Activated CD8-positive, alpha-beta memory T cell treated with anti-CD3 and anti-CD28 coated beads for 24 hours (primary cell): ENCODE results near the gene LRRC3C.

ENCODE experiments used
- DNase-seq: peaks from one replicate; pipeline ENCODE4 v3.0.0-alpha.2; 2020

LRRC3C gene

DNA sequence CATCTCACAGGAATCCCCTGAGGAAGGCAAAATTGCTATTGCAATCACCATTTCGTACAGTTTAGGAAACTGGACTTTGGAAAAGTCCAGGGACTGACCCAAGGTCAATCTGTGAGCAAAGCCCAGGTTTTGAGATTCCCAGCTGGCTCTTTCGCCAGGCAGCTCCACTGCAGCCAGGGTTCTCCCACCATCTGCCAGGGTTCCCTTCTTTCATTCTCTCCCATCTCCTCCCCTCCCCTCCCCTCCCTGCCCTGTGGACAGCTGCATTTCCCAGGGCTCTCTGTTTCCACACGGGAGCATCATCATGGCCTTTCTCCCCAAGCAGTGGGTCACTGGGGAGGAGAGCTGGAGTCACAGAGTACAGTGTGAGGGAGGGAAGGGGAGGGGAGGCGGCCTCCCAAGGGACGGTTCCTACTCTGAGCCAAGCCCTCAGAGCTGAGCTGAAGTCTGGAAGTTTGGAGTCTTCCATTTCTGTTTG is 23.4 kb downstream of the LRRC3C start:
- DNase-seq, result no peak

GRCh38 chr17:39951924-39952679 is 24.6 kb downstream of the LRRC3C start:
- DNase-seq, result no peak

GRCh38 chr17:39952680-39953470 is 25.3 kb downstream of the LRRC3C start:
- DNase-seq, result peak; percentile 90

- DNase-seq, result no peak
Observed at GRCh38 chr17:39953471-39953888, 25.9 kb downstream of the LRRC3C start.

- DNase-seq, result no peak
Observed at GRCh38 chr17:39954876-39955275, 27.3 kb downstream of the LRRC3C start.

- DNase-seq, result no peak
Observed at GRCh38 chr17:39955726-39956225, 28.2 kb downstream of the LRRC3C start.

- no peak for DNase-seq
Observed at GRCh38 chr17:39960524-39961041, 33.1 kb downstream of the LRRC3C start.

GRCh38 chr17:39962642-39963220 is 35.2 kb downstream of the LRRC3C start, which contains the start of gene GSDMA:
Gene GSDMA, plus strand, starts transcription at chr17:39963004. Its CDS starts 2,684 bp downstream, at chr17:39965688.
- DNase-seq, result no peak

- no peak for DNase-seq
Observed at GRCh38 chr17:39963829-39964228, 36.3 kb downstream of the LRRC3C start.

DNA sequence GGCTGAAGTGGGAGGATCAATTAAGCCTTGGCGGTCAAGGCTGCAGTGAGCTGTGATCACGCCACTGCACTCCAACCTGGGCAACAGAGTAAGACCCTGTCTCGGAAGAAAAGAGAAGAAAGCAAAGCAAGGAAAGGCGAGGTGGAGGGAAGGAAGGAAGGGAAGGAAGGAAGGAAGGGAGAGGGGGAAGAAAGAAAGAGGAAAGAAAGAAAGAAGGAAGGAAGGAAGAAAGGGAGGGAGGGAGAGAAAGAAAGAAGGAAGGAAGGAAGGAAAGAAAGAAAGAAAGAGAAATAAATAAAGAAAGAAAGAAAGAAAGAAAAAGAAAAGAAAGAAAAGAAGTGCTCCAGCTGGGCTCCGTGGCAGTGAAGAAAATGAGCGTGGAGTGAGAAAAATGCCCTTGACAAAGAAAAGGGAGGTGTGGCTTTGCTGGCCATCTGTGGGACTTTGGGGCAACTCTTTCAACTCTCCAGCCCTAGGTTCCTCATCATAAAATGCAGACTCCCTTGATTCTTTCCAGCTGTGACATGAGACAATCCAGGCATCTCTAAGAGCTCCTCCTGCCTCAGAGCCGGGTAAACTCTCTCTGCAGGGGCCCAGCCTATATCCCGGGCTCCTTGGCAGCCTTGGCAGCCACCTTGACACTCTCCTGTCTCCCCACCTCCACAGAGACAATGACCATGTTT is 37.6 kb downstream of the LRRC3C start:
- DNase-seq, result no peak

DNA sequence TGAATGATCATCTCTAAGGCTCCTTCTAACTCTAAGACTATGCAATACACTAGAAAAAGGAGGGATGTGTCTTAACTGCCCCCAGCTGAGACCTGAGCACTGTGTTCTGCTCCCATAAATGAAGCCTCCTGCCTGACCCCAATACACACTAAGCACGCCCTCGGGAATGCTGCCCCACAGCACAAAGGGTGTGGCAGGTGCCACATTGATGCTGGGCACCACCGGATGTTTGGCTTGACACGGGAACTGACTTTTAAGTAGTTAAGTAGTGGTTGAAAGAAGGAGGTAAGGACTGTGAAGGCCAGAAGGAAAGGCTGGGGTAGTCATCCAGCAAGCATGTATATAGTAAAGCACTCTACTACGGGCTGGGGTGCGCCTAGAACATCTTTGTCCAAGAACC is 39.2 kb downstream of the LRRC3C start:
- no peak for DNase-seq

DNA sequence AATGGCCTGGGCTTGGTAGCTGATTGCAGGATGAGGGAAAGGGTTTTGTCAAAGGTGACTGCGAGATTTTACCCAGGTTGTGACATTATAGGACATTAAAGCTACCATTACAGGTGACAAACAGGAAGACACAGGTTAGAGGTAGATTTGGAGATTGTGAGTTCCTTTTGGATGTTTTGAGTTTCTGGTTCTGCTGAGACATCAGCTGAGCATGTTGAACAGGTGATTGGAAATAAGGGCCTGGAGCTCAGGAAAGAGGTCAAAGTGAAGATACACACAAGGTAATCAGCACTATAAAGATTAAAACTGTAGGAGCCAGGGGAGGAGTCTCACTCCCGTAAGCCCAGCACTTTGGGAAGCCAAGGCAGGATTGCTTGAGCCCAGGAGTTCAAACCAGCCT is 41.2 kb downstream of the LRRC3C start:
- no peak for DNase-seq

DNA sequence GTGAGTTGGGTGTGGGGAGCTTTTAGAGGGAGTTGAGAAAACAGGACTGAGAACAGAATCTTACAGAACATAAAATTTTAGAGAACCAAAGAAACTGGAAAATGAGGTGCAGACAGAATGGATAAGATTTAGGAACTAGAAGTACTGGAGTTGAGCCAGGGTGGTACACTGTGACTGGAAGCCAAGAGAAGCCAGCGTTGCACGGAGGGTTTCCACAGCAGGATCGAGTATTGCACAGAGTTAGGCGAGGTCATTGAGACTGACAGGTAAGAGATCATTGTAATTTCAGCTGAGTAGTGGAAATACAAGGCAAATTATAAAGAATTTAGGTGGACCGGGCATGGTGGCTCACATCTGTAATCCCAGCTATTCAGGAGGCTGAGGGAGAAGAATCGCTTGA is 41.8 kb downstream of the LRRC3C start:
- no peak for DNase-seq

- no peak for DNase-seq
Observed at GRCh38 chr17:39970157-39970692, 42.7 kb downstream of the LRRC3C start.

DNA sequence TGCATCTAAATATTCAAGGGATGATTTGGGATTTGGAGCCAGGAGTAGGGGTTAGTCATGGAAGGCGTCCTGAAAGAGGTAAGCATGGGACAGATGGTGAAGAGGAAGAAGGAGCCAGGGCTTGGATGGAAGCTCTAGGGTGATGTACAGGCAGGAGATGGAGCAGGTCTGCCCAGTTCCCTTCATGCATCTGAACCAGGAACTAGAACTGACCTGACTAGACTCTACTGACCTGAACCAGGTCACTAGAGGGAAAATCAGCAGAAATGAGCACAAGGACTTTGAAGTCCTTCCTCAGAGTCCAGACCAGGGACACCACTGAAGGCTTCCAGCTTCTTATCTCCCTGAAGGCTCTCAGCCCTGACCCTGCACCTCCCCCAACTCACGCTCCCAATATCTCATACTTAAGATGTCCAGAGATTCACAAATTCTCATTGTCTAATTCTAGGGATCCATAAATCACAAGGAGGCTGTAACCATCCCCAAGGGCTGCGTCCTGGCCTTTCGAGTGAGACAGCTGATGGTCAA is 43.6 kb downstream of the LRRC3C start:
- DNase-seq, result no peak

DNA sequence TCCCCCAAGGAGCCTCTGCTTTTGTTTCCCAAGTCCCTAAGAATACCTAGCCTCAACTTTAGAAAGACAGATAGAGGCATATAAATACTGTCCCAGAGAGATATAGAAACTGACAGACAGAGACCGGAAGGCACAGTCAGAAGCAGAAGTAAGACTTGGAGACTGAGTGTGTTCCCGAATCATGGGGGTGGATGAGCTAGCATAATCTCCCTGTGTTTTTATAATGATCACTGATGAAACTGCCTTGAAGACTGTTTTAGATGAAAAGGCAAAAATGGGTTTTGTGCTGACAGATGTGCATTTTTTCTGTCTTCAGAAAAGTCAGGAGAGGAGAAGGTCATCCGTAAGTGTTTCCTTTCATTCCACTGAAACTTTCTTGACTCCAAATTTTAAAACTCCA is 44.7 kb downstream of the LRRC3C start:
- no peak for DNase-seq

- no peak for DNase-seq
Observed at GRCh38 chr17:39973496-39973895, 46.0 kb downstream of the LRRC3C start.

- no peak for DNase-seq
Observed at GRCh38 chr17:39974433-39974832, 46.9 kb downstream of the LRRC3C start.

GRCh38 chr17:39975801-39976200 is 48.3 kb downstream of the LRRC3C start:
- no peak for DNase-seq

GRCh38 chr17:39979016-39979670 is 51.6 kb downstream of the LRRC3C start:
- DNase-seq, result no peak

GRCh38 chr17:39979893-39980350 is 52.4 kb downstream of the LRRC3C start:
- DNase-seq, result no peak
